C4-2B (cell line): Measurements from ENCODE around the gene ESRRB.
"Not testable (repeated sequence)": the region's sequence is repeated elsewhere in the genome, so short reads cannot be mapped to it uniquely, and the experiment has no call there.

Experiments
- H3K27ac ChIP-seq: fragments of 450-650 bp; 2 replicates; pipeline ENCODE4 v1.5.1; 2017
- CTCF ChIP-seq: fragments of 450-650 bp; conservative IDR thresholded peaks from 2 replicates; pipeline ENCODE4 v1.5.1; 2017; ENCODE audit warnings: mild to moderate bottlenecking
- ZFX ChIP-seq: fragments of 450-650 bp; IDR thresholded peaks from 2 replicates; pipeline ENCODE4 v1.6.1; 2017

ESRRB gene

GRCh38 chr14:76531085-76531484 is 155.1 kb downstream of the ESRRB start:
- TF ChIP-seq ZFX (no peak), CTCF (no peak)
- no peak overlapping the region for H3K27ac ChIP-seq

- TF ChIP-seq CTCF (no peak), ZFX (no peak)
Measured at GRCh38 chr14:76531821-76532318, 155.9 kb downstream of the ESRRB start.

GRCh38 chr14:76536636-76537035 is 160.7 kb downstream of the ESRRB start:
- not testable (repeated sequence) for H3K27ac ChIP-seq

More at GRCh38 chr14:76531821-76532318, 155.9 kb downstream of the ESRRB start:
- H3K27ac ChIP-seq: no peak overlapping the region

GRCh38 chr14:76537906-76538647 is 162.1 kb downstream of the ESRRB start:
- TF ChIP-seq CTCF (no peak), ZFX (no peak)
- no peak overlapping the region for H3K27ac ChIP-seq

GRCh38 chr14:76538648-76539008 is 162.7 kb downstream of the ESRRB start:
- H3K27ac ChIP-seq: no peak overlapping the region
- TF ChIP-seq ZFX (no peak), CTCF (no peak)

GRCh38 chr14:76539130-76539529 is 163.2 kb downstream of the ESRRB start:
- TF ChIP-seq ZFX (no peak), CTCF (no peak)
- H3K27ac ChIP-seq: no peak overlapping the region

GRCh38 chr14:76541594-76542219 is 165.8 kb downstream of the ESRRB start:
- TF ChIP-seq CTCF: no peak
- no peak for TF ChIP-seq ZFX
- H3K27ac ChIP-seq: no peak overlapping the region
